ENCODE results near the gene ADORA1.

ADORA1 gene

DNA sequence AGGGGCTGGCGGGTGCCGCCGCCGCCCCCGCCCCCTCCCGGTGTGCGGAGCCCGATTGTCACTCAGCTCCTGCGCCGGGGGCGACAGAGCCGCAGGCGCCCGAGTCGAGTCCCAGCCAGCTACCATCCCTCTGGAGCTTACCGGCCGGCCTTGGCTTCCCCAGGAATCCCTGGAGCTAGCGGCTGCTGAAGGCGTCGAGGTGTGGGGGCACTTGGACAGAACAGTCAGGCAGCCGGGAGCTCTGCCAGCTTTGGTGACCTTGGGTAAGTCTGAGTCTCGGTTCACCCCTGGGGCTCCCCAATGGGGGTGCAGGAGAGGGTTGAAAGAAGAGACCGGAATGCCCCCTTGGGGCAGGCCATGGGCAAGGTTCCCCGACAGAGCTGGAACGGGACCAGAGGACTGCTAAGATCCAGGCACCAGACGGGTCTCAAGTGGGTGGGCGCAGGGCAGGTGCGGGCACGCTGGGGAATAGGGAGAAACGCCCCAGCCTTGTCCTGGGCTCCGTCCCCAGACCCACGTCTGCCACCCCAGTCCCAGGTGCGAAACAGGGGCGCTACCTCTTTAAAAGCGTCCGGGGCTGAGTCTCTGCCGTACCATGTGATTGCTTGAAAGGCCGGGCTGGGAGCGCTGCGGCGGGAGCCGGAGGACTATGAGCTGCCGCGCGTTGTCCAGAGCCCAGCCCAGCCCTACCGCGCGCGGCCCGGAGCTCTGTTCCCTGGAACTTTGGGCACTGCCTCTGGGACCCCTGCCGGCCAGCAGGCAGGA, at the start of gene ADORA1:
Gene ADORA1 (plus strand): TSS at position 61 of the 765 bp plus-strand sequence. CDS start 1,116 bp downstream, outside the sequence.
- no peak for DNase-seq (ENCODE audit: low read depth)

DNA sequence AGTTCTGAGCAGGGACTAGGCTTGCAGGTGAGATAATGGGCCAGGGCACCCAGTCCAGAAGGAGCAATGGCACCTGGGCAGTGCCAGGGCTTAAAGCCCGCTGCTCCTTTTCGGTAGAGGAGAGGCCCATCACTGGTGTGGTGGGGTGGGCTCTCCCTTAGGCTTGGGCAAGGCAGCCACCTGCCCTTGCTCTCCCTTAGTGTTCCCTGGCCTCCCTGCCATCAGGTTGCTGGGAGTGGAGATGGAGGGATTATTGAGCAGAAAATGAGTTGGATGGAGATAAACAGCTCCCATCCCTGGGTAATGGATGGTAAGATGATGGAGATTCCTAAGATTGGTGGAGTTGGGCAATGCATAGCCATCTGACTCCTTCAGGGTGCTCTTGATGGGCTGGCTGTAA, 49.6 kb upstream of the ADORA1 start:
- DNase-seq (ENCODE audit: low read depth): no peak

DNA sequence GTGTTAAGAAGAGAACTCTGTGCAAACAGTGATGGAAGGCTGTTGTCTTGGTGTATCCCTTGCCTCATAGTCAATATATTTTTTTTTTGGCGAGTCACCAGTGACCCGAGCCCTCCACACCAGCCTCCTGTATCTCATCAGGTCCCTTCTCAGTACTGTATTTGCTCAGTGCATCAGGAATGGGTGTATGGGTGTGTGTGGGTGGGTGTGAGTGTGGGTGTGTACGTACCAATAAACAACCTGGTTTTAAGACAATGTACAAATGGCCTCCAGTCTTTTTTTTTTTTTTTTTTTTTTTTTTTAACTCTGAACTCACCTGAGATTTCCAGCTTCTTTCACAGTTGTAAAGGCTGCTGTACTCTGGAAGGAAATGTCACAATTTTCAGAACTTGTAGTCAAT, 49.0 kb upstream of the ADORA1 start:
- DNase-seq (ENCODE audit: low read depth): no peak

DNA sequence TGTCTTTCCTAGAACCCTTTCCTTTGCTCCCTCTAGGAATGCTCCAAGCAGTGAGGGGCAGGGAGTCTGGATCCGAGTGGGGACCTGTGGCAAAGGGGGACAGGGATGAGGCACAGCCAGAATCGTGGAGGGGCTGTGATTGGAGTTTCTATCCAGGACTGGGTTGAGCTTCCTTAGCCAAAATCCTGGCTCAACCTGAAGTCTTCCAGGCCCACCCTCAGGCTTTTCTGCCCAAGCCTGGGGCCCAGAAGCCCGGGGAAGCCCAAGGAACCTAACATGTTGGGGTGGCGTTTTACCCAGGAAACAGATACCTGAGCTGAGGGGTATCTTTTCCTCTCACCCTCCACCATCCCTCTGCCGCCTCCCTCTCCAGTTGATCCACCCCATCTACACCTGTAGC, 47.1 kb upstream of the ADORA1 start:
- no peak for DNase-seq (ENCODE audit: low read depth)

DNA sequence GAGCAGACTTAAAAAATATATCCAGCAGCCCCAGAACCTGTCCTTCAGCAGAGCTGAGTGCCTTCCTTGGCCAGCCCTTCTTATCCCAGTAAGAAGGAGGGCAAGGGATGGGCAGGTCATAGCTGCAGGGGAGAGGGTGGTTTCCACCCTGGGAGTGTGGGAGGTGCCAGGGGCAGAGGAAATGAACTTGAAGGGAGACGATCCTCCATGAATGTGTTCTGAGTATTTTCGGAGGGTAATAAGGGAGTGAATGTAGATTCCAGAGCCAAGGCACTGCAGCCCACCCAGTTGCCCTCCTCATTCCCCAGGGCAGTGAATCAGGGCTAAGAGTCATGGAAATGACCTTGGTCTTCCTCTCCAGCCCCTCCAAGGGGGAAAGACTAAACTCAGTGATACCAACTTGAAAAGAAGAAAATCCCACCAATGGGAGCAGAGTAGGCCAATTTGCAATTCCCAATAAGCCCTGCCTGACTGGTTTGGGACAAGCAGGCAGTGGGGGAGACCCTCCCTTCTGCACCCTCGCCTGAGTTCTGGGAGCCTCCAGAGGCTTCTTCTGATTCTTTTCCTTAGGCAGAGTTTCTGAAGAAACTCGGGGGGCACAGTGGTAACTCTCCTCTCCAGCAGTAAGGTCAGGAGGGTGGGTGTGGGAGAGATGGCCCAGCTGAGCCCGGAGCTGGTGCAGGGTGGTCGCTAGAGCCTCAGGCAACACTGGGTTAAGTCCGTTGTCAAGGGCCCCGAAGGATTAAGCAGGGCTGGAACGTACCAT, 45.9 kb upstream of the ADORA1 start:
- DNase-seq (ENCODE audit: low read depth): no peak

DNA sequence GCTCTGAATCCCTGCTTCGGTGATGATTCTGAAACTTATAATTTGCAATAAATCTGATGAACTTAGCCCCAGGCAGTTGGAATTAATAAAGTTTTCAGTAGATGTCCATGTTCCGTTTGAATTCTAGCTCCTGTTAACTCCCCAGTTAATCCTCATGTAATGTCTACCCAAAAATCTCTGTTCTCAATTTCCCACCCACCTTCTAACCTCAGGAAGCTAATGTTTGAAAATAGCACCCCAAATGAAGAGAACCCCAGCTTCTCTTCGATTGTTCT, 45.4 kb upstream of the ADORA1 start:
- no peak for DNase-seq (ENCODE audit: low read depth)

DNA sequence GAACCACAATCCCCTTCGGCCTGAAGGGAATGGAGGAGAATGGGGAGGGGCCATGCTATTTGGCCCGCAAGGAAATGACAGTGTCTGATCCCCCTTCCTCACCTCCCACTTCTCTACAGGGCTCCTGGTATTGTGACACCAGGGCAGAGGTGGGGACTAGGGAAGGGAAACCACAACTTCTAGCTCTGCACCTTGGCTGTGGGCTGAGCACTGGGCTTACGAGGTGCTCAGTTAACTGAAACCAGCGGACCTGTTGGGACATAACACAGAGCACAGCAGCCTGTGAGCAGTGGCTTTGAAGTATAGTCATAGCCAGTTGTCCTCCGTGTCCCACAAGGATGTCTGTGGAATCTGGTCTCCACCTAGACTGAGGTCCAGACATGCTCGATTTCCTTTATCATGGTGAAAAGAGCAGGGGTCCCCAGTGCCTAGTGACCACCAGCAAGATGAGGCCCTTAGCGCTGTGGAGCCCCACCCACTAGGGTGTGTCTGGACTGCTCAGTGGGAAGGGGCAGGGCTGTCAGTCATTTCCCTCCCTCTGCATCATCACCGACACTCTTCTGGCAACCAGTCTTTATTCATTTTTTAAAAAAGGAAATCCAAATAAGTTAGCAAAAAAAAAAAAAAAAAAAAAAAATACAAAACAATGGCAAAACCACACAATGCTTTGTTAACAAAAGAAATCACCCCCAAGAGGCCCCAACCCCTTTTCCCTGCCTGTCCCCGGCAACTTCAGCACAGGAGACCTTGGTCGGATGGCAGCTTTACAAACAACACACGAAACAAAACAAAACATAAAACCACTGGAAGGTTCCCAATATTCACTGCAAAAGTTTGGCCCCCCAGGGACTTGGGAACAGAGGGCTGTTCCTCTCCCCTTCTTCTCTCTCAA, 44.7 kb upstream of the ADORA1 start:
- DNase-seq (ENCODE audit: low read depth): no peak

DNA sequence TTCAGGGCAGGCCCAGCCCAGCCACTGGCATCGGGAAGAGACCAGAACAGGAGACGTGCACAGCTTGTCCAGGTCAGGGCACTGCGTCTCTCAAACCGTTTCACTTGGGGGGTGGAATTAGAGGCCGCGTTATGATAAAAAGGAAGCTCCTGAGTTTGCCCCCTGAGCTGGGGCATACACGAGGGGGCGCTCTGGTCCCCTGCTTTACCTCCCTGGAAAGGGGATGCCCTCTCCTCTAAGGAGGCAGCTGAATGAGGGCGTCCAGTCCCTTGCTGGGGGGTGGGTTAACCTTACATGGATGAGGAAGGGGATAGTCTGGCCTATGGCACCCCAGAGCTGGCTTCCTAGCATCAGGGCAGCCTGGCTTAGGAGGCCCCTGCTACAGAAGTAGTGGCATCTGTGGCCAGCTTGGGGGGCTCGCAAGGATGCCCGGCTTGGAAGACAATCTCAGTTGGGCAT, 44.0 kb upstream of the ADORA1 start:
- no peak for DNase-seq (ENCODE audit: low read depth)

DNA sequence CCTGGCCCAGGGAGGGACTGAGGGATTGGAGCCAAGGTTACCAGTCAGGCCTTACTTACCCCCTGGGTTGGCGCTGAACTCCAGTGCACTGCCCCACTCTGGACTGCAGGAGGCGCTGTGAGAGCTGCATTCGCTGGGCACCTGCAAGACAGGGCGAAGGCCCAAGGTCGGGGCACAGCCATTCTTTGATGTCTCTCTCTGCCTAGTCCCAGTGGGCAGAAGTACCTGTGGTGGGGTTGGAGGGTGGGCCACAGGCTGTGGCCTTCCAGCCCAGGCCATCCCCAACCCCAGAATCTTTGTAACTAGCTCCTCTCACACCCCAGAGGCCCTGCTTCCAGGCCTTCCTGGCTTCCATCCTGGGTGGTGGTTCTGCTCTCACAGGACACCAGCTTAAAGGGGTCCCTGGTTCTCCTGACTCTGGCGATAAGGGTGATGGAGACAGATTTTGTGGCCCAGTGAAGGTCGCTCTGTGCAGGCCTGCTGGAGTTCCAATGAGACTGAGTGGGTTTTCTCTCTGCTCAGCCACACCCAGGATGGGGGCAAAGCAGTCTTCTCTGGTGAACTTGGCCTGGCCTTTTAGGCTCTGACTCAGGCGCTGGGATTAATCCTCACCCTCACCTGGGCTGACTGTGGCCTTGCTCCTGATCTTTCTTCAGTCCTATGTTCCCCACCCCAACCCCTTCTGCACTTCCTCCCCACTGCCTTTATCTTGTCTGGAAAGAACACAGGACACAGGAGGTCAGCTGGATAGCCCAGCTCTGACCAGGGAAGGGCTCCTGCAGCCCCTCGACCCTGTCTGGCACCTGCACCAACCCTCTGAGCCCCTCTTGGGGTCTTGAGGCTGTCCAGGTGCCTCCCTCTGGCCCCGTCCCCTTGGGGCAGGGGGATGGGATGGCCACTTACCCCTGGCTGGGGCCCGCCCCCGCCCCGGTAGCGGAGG, 42.7 kb upstream of the ADORA1 start:
- no peak for DNase-seq (ENCODE audit: low read depth)

DNA sequence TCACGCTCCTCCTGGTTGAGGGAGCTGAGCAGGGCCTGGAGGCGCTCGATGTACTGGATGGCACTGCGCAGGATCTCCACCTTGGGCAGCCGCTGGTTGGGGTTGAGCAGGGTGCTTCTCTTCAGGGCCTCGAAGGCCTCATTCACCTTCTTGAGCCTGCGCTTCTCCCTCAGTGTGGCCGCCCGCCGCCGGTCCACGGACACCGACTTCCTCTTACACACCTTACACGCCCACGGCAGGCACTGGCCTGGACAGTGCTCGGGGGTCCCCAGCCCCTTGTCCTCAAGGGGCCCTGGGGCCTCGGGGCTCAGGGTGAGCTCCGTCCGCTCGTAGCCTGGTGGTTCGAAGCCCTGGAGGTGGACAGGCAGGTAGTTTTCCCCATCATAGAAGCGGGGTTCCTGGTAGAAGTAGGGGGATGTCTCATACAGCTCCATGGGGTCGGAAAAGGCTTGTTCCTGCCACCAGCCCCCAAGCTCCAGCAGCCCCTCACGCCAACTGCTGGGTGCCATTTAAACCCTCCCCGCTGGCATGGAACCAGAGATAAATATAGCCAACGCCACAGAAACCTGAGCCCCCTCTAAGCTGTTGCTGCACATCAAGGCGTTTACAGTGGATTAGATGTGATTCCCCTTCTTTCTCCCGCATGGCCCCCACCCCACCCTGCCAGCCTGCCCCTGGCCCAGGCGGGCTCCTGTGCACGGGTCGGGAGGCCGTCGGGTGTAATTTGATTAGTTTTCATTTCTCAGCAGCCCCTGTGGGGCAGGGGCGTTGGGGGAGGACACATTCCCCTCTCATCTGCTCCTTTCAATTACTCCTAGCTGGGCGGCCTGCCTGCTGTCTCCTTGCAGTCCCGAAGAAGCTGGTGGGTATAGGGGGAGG, 41.8 kb upstream of the ADORA1 start, which contains the start of gene MYOG:
Gene MYOG (minus strand): TSS at position 485 of the 879 bp plus-strand sequence. CDS start 51 bp downstream, at position 434.
- DNase-seq (ENCODE audit: low read depth): no peak

DNA sequence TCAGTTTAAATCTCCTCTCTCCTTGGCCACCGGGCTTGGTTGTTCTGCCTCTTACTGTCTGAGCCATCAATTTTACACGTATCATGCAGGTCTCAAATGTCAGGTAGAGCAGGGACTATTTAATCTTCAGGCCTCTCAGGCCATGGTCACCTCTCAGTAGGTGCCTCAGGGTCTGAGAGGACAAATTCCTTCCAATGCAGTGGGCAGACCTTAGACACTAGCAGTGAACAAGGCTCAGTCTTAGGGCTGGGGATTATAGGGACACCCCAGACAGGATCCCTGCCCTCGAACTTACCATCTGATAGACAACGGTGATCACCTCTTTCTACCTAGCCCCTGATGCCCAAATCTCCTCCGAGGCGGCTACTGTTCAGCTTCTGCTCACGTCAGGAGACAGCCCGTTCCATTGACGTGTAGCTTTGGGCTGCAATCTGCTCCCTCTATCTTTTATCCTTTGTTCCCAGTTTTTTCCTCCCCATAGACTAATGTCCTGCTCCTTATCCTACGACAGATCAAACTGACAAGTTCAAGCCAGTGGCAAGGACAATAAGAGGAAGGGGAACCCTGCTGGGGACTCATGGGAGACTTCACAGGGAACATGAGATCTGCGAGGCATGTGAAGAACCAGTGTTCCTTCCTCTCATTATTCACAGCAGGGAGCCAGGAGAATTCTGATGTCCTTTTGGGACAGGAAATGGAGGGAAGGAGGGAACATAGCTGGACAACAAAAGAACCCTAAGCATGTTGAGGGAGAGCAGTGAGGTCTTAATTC, 40.3 kb upstream of the ADORA1 start:
- DNase-seq (ENCODE audit: low read depth): no peak

DNA sequence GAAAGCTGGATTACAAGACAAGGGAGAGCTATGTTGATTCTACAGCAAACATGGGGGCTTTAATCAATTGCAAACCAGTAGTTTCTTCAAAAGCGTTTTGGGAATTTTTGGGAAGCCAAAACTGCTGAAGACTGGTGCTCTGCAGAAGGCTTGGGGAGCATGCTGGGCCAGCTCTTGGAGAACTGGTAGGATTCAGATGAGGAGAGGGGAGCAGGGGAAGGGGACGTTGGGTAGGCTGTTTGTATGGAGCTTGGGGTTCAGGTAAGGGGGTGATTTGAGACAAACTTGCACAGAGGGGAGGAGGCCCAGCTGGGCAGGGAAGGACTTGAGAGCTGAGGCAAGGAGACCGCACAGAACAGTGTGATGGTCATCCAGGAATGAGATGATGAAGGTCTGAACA, 39.1 kb upstream of the ADORA1 start:
- no peak for DNase-seq (ENCODE audit: low read depth)

DNA sequence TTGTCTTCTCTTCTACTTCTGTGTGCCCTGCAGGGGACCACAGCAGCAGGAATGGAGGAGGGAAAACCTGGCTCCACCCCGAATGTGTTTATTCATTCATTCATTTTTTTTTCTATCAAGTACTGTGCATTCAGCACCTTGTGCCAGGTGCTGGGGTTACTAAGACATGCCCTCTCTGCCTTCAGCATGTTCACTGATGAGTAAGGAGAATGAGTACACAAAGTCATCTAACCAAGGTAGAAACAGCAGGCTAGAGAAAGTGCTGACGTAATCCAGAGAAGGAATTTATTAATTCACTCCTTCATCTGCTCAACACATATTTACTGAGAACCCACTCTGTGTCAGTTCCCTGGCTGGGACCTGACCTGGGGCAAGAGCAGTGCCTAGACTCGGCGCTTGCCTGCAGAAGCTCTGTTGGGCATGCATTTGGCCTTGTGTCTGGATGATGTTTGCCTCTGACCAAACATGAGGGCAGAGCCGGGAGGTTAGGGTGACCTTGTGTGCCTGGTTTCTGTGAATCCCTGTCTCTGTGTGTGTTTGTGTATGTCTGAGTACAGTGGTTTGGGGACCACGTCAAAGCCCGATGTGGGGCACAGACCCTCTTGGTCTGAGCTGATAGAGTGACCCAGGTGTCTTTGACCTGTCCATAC, 38.4 kb upstream of the ADORA1 start:
- no peak for DNase-seq (ENCODE audit: low read depth)

DNA sequence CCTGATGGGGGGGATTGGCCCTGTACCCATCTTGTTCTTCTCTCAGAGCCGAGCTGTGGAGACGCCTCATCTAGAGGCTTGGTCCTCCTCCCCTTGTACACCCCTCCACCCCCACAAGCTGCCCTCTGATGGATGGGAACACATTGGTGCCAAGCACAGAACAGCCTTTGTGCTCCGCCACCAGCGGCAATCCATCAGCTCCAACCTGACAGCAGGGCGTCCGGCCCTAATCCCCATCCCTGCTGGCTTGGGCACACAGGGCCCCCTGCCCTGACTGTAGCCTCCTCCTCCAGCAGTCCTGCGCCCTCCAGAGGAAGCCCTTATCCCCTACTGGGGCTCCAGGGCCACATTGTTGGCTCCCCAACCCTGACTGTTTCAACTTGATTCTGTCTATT, 37.9 kb upstream of the ADORA1 start:
- no peak for DNase-seq (ENCODE audit: low read depth)

DNA sequence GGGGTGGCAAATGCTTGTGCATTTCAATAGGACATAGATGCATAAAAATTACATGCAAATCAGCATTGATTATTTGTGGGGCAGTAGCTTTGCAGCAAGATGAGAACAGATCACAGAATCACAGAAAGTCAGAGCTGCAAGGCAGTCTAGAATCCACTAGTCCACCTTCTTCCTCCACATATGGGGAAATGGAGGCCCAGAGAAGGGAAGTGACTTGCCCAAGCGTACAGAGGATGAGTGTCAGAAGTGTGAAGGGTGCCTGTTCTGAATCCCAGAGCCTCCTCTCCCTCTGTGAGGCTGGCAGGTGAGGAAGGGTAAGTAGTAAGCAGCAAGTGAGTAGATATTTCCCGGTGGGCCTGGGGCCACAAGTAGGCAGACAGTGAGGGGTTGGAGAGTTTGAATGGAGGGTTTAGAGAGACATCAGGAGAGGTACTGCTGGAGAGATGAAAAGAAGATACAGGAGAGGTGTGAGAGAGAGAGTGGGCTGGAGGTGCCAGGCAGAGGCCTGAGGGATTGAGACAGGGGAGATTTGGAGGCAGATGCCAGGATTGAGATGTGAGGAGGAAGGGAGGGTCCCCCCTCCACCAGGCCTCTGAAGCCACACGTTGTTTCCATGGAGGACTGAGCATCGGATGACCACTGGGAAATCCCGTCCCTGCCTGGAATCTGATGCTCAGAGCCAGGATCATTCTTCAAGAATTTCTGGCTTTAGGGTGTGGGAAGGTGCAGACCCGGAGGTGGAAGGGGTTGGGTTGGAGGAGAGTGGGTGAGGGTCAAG, 36.9 kb upstream of the ADORA1 start:
- no peak for DNase-seq (ENCODE audit: low read depth)

DNA sequence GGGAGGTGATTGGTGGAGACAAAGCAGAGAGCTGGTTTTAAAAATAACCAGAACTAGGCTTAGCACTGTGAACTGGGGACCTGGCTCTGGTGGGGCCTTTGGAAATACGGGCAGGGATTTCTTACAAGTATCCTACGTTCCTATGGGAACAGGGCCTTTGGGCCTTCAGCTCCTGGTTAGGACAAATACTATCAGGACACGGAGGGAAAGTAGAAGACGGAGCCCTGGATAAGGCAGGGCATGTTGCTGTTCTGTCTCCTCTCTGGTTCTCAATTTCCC, 36.4 kb upstream of the ADORA1 start:
- DNase-seq (ENCODE audit: low read depth): no peak

DNA sequence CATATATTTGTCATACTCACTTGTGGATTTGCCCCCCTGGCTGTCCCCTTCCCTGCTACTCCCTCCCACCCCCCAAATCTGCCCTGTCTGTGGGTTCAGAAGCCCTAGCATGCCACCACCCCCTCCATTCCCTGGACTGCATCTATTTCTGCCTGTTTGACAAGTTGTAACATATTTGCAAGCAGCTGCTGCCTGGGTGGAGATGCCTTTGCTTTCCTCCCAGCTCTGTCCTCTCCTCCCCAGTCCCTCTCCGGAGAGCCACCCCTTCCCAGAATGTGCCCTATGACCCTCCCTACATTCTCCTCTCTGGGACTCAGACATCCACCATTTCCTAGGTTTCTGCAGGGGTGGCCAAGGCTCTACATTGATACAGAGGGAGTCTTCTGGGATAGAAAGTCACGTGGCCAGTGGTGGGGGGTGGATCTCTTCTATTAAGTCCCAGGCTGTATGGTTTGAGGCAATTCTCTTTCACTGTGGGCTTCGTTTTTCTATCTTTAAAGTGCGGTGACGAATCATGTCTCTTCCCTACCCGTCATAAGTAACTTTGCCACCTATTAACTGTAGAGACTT, 35.7 kb upstream of the ADORA1 start:
- no peak for DNase-seq (ENCODE audit: low read depth)

DNA sequence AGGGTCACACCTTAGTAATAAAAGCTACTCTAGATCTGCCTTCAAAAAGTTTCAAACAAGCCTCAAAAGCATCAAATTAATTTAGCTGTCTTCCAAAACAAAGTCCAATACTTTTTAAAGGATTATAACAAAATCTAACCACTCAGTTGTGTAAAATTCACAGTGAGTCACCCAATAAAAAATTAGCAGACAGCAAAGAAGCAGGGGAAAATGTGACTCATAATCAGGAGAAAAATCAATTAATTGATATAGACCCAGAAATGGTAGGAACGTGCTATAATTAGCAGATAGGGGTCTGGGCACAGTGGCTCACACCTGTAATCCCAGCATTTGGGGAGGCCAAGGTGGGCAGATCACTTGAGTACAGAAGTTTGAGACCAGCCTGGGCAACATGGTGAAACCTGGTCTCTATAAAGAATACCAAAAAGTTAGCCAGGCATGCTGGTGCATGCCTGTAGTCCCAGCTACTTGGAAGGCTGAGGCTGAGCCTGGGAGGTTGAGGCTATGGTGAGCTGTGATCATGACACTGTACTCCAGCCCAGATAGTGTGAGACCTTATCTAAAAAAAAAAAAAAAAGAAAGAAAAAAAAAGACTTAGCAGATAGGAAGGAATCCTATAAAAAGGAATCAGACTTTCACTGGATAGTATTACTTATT, 33.6 kb upstream of the ADORA1 start:
- DNase-seq (ENCODE audit: low read depth): no peak
